Hematopoietic multipotent progenitor cell treated with erythropoietin and hydrocortisone succinate and interleukin-3 and kit ligand, for 8 days (in vitro differentiated cells): ENCODE results near the gene SLC6A4.
"Not testable (repeated sequence)": the region's sequence is repeated elsewhere in the genome, so short reads cannot be mapped to it uniquely, and the experiment has no call there.

Source experiments
- DNase-seq: peaks from one replicate; pipeline ENCODE4 v3.0.0-alpha.2; 2015

The SLC6A4 gene

GRCh38 chr17:30217746-30218245 lies 17.7 kb downstream of the SLC6A4 start:
- no peak for DNase-seq

GRCh38 chr17:30217054-30217453 lies 18.4 kb downstream of the SLC6A4 start:
- DNase-seq: no peak

- DNase-seq: no peak
These were observed 22.7 kb downstream of the SLC6A4 start for GRCh38 chr17:30212750-30213149.

- DNase-seq: no peak
These were observed 24.1 kb downstream of the SLC6A4 start for GRCh38 chr17:30211371-30211770.

- DNase-seq: no peak
These were observed 24.6 kb downstream of the SLC6A4 start for GRCh38 chr17:30210901-30211300.

GRCh38 chr17:30210366-30210765 lies 25.1 kb downstream of the SLC6A4 start:
- no peak for DNase-seq

- DNase-seq: no peak
These were observed 25.6 kb downstream of the SLC6A4 start for GRCh38 chr17:30209930-30210329.

GRCh38 chr17:30208214-30208613 lies 27.3 kb downstream of the SLC6A4 start:
- DNase-seq: no peak

- no peak for DNase-seq
These were observed 27.8 kb downstream of the SLC6A4 start for GRCh38 chr17:30207655-30208054.

GRCh38 chr17:30203471-30203981 lies 32.0 kb downstream of the SLC6A4 start:
- no peak for DNase-seq

- not testable (repeated sequence) for DNase-seq
These were observed 34.8 kb downstream of the SLC6A4 start for GRCh38 chr17:30200656-30201055.

- peak; percentile 81 for DNase-seq
These were observed 35.4 kb downstream of the SLC6A4 start for GRCh38 chr17:30200106-30200505.

- DNase-seq: peak; percentile 11
These were observed 35.9 kb downstream of the SLC6A4 start for GRCh38 chr17:30199600-30199999.

GRCh38 chr17:30197416-30197815 lies 38.1 kb downstream of the SLC6A4 start:
- no peak for DNase-seq

GRCh38 chr17:30196504-30196903 lies 39.0 kb downstream of the SLC6A4 start:
- DNase-seq: no peak

GRCh38 chr17:30191072-30191471 lies 44.4 kb downstream of the SLC6A4 start:
- no peak for DNase-seq

GRCh38 chr17:30188211-30188939 lies 47.1 kb downstream of the SLC6A4 start:
- no peak for DNase-seq

GRCh38 chr17:30187573-30187972 lies 47.9 kb downstream of the SLC6A4 start:
- DNase-seq: no peak

GRCh38 chr17:30186761-30187160 lies 48.7 kb downstream of the SLC6A4 start:
- no peak for DNase-seq

GRCh38 chr17:30176855-30177254 lies 58.6 kb downstream of the SLC6A4 start:
- DNase-seq: no peak

- DNase-seq: no peak
These were observed 60.9 kb downstream of the SLC6A4 start for GRCh38 chr17:30174556-30174955.

GRCh38 chr17:30173649-30174048 lies 61.8 kb downstream of the SLC6A4 start:
- no peak for DNase-seq

- DNase-seq: no peak
These were observed 62.9 kb downstream of the SLC6A4 start for GRCh38 chr17:30172560-30172959.

- DNase-seq: no peak
These were observed 65.0 kb downstream of the SLC6A4 start for GRCh38 chr17:30170415-30170987.
